GM19467 (cell line): ENCODE measurements around the gene ATP5PD.

Experiments used
- ATAC-seq: cut with Tn5 transposase; IDR thresholded peaks from one replicate; pipeline ENCODE4 v1.9.1; 2021; ENCODE audit warnings: mild to moderate bottlenecking, moderate library complexity; ENCODE audit not compliant: unreplicated experiment

Gene ATP5PD

DNA sequence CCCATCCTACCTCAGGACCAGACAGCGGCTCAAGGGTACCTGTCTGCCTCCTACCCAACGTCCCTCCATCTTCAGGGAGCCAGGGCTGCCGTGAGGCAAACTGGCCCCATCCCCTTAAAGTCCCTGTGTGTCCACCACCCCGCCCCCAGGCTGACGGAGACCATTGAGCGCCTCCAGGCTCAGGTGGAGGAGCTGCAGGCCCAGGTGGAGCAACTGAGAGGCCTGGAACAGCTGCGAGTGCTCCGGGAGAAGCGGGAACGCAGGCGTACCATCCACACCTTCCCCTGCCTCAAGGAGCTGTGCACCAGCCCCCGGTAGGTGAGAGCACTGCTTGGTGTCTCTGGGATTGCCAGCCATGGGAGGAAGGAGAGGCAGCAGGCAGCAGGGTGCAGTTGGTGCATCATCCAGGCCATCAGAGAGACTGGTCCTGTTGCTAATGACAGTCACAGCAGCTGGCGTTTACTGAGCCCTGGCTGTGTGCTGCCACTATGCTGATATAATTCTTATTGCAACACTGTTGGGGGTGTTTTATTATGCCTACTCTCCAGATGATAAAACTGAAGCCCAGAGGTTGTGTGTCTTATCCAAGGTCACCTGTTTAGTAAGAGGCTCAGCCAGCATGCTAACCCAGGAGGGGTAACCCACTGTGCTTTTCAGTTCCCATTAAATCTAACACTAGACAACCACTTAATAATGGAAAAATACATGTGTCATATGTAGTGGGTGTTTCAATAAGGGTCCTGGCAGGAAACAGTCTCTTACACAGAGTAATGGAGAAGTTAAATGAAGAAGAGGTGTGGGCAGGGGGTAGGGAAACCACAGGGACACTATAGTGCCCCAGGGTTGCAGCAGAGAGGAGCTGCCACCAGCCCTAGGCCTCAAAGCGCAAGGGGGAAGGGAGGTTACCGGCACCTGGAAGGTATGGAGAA lies 44.6 kb downstream of the ATP5PD start:
- no peak for ATAC-seq

GRCh38 chr17:74999523-74999922 lies 47.2 kb downstream of the ATP5PD start:
- no peak for ATAC-seq

DNA sequence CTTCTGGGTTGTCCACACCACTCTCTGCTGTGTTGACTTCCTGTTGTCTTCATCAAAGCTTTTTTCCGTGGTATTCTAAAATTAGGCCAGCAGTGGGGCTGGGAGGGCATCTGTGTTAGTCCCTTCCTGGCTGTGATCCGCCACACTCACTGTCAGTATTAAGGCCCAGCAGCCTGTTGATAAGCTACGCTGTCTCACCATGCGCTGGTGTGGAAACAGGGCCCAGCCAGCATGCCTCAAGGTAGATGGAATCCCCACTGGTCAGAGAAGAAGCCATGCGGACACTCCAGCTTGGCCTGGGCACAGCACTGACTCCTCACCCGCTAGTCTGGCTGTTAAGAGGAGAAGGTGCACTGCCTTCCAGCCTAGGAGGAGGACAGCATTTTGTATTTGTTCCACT lies 48.0 kb downstream of the ATP5PD start:
- no peak for ATAC-seq

DNA sequence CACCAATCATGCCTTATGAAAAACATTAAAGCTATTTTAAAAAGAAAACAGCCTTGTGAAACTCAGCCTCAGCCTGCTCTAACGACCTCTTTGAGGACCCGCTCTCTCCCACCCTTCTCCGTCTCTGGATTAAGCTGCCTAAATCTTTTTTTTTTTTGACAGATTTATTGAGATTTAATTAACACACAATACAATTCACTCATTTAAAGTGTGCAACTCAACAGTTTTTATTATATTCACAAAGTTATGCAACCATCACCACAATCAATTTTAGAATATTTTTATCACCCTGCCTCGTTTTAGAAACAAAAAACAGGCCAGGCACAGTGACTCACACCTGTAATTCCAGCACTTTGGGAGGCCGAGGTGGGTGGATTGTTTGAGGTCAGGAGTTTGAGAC lies 50.9 kb downstream of the ATP5PD start:
- no peak for ATAC-seq

DNA sequence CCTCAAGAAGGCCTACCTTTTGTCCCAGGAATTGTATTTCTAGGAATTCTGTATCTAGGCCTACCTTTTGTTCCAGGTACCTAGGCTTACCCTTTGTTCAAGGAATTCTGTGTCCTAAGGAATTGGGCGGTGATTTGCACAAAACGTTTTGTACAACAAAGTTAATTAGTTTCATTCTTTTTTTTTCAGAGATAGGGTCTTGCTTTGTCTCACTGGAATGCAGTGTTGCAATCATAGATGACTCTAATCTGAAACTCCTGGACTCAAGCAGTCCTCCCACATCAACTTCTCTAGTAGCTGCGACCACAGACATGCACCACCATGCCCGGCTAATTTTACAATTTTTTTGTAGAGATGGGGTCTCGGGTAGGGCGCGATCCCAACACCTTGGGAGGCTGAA lies 52.3 kb downstream of the ATP5PD start:
- ATAC-seq: no peak

- no peak for ATAC-seq
These were observed 54.5 kb downstream of the ATP5PD start for GRCh38 chr17:74992223-74992622.

- no peak for ATAC-seq
These were observed 56.1 kb downstream of the ATP5PD start for GRCh38 chr17:74990581-74991105.
